Fibroblast of skin of right quadriceps (primary cell): ENCODE measurements around the gene PADI4.

Source experiments
- DNase-seq: peaks from one replicate; pipeline ENCODE4 v3.0.0-alpha.2; 2013

PADI4 gene

GRCh38 chr1:17287130-17287776, 20.7 kb upstream of the PADI4 start:
- DNase-seq = peak; percentile 76

GRCh38 chr1:17289721-17290120, 18.3 kb upstream of the PADI4 start:
- peak; percentile 58 for DNase-seq

DNA sequence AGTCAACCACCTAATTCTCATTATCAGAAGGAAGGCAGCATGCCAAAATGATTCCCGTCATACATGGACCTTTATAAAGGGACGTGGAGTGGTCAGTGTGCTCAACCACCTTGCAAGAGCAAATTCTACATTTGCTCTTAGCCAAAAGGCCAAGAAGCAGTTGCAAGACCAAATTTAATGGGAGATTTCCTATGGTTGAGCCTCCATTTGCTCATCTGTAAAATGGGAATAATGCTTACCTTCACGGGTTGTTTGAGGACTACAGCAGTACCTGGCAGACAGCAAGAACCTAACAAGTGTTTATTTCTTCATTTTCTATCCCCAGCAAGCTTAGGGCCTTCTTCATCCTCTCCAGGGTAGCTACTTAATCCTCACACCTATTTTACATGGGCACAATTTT, 17.4 kb upstream of the PADI4 start:
- no peak for DNase-seq

DNA sequence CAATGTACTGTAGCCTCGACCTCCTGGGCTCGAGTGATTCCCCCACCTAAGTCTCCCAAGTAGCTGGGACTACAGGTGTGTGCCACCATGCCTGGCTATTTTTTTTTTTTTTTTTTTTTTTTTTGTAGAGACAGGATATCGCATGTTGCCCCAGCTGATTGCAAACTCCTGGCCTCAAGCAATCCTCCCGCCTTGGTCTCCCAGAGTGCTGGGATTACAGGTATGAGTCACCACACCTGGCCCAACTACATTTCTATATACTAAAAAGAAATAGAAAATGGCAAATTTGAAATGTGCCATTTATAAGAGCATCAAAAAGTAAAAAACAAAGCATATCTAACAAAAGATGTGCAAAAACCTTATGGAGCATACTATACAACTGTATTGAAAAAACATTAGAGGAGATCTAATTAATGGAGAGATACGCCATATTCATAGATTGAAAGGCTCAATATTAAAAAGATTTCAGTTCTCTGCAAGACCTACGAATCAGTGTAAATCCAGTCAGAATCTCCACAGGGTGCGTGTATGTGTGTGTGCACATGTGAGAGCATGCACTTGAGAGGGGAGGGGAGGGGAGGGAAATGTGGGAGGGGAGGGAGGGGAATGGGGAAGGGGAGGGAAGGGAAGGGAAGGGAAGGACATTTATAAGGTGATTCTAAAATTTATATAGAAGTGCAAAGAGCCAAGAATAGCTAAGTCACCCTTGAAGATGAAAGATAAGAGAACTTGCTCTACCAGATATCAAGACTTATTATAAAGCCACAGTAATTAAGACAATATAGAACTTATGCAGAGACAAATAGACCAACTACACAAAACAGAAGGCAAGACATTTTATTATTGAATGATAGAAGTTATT, 15.5 kb upstream of the PADI4 start:
- no peak for DNase-seq

- DNase-seq = no peak
Measured at GRCh38 chr1:17293681-17294425, 14.1 kb upstream of the PADI4 start.

DNA sequence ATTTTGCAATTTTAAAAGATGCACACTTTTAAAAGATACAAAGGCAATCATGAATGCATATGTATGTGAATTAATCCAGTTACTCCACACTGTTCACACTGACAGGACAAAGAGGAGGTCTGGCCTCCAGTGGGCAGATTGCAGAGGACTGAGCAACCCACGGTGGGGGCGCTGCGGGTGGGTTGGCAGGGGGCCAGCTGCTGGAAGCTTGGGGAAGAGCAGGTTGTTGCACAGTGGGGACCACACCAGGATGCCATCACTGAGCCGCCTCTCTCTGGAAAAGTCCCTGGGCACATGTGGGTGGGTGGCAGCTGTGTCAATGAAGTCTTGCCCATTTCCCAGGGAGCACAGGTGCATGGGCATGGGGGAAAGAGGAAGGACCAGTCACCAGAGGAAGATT, 12.7 kb upstream of the PADI4 start:
- no peak for DNase-seq

DNA sequence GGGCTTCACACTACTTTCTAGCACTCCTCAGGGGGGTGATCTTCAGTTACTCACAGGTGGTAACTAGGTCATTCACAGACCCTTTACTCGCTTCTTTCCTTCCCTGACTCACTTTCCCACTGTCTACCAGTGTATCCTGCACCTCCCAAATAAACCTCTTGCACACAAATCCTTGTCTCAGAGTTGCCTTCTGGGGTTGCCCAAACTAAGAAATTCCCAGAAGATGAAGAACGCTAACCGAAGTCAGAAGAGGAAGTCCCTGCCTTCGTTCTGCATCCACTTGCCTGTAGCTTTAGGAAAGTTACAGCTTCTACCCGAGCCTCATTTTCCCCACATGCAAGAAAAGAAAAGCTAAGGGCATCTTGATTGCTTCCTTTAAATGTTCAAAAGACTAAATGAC, 11.9 kb upstream of the PADI4 start:
- DNase-seq = no peak

GRCh38 chr1:17297991-17298390, 10.0 kb upstream of the PADI4 start:
- DNase-seq = no peak

GRCh38 chr1:17301767-17302166, 6.2 kb upstream of the PADI4 start:
- no peak for DNase-seq

DNA sequence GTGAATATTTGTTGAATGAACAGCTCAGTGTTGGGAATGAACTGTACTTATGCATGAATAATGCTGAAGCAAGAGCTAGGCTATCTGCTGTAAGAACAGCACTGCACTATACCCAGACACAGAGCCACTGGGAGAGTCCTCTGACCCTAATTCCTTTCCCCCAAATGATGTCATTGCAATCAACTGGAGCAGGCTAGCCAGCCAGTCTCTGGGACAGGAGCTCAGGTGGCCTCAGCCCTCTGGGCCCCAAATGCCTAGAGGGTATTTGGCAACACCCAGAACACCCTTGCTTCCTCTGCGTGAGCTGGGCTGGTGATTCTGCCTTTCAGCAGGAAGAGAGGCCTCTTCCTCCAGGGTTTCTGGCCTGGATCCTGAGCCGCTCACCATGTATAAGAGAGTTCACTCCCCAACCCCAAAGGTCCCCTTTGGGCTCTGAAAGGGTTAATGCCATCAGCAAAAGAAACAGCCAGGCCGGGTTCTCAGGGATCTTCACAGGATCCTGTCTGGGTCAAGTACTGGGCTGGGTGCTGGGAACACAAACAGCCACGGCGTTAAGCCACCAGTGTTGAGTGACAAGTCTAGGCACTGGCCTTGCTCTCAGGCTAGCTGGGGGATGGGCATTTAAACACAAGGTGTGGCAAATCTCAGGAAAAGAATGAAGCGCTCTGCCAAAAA, 3.7 kb upstream of the PADI4 start:
- DNase-seq = no peak

DNA sequence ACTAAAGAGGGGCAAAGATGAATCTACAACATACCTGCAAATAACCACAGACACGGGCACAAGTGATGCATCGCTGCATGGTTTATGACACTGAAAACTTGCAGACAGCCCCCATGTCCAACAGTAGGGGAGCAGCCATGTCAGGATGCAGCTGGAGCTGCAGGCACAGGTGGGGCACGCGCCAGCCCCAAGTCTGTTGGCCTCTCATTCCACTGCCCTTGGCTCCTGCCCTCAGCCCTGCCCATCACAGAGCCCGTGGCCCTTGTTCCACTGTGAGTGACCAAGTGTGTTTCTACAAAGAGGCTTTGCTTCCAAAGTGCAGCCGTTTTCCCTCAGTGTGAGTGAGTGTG, 3.2 kb upstream of the PADI4 start:
- DNase-seq = no peak

DNA sequence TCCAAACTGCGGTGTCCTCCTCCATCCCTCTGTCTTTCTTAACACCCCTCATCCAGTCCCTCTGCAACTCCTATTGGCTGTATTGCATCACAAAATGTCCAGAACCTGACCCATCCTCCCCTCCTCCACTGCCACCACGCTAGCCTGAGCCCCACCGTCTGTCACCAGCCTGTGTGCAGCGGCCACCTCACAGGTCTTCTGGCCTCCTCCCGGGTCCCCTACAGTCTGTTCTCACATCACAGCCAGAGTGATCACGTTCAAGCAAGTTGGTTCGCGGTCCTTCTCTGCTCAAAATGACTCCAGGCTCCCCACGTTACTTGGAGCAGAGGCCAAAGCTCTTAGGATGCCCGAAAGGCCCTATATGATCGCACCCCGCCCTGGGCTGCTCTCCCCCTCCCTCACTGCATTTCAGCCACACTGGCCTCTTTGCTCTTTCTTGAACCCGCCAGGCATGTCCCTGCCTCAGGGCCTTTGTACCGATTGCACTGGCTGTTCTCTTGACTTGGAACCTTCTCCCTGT, 2.4 kb upstream of the PADI4 start:
- DNase-seq = no peak

DNA sequence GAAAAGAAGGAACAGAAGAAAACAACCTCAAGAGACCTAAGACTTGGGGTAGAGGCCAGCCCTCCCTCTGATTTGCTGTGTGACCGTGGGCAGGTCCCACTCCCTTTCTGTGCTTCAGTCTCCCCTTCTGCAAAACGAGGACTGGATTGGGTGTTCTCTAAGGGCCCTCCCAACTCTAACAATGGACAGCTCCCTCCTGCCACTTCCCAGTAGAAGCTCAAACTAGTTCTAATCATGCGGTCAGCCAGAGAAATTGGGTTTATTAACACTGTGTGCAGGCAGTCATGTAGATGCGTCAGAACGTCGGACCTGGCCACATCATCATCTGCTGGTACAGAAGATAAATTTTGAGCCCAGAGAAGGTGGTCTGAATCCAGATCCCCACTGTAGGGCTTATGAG, 1.6 kb upstream of the PADI4 start:
- no peak for DNase-seq

DNA sequence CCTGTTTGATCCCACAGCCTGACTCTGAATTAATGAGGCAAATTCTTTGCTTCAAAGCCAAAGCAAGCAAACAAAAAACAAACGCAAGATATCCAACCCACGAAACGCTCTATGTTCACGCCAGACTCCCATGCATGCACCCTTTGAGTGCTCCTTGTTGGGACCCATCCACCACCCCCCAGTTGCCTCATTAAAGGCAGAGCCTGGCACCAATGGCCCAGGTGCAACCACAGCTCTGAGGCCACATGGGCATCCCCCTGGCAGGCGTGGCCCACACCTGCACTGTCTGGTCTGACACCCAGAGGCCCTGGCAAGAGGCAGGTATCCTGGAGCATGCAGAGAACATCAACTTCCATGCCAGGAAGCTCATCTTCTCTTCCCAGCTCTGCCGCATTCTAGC, 1.1 kb upstream of the PADI4 start:
- DNase-seq = no peak

DNA sequence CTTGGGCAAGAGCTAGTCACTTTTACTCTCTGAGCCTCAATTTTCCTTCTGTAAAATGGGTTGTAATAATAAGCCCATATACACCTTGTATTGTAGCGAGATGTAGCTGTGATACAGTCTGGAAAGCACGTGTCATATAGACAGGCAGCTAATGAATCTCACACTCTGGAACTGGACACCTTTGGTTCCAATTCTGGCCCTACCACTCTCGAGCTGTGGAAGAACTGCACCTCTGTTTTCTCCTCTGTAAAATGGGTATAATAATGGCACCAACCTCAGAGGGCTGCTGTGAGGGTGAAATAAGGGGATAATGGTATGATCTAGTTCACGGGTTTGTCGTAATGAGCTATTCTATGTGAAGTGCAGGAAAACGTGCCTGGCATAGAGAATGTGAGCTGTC, 668 bp upstream of the PADI4 start:
- no peak for DNase-seq

DNA sequence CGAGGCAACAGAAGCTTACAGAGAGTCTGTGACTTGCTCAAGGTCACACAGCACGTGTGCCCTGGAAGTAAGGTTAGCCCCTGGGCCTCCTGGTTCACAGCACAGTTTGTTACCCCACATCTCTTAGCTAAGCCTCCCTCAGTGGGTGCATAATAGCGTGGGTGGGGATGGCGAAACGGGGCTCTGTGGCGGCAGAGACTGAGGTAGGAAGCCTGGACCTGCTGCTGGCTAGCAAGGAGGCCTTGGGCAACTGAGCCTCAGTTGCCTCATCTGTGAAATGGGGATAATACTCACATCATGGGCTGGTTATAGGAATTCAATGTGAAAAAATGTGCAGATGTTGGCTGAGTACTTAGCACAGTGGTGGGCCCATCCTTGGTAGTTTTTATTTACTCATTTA, 596 bp downstream of the PADI4 start:
- no peak for DNase-seq

DNA sequence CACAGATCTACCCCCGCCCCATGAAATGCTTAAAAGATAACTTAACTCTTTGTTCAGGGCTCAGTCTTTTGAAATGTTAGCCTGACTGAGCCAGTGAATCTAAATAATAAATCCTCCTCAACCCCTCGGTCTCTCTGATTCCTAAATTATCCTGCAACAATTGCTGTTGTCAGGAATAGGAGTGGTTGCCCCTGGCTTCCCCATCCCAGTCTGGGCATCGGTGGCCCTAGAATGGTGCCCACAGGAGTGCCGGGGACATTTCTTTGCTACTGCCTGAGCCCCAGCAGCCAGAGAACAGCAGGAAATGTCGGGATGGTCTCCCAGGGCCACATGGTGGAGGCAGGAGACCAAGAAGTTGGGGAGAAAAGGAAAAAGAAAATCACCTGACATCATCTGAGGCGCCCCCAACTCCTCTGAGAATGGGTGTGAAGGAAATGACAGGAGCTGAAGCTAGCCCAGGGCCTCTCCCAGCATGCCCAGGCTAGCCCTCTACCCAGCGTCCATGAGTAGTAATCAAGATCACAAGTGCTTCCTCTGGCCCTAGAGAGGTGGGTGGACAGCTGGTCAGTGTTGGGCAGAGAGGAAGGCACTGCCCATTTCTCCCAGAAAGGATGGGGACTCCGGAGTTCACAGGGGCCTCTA, 1.6 kb downstream of the PADI4 start:
- no peak for DNase-seq

DNA sequence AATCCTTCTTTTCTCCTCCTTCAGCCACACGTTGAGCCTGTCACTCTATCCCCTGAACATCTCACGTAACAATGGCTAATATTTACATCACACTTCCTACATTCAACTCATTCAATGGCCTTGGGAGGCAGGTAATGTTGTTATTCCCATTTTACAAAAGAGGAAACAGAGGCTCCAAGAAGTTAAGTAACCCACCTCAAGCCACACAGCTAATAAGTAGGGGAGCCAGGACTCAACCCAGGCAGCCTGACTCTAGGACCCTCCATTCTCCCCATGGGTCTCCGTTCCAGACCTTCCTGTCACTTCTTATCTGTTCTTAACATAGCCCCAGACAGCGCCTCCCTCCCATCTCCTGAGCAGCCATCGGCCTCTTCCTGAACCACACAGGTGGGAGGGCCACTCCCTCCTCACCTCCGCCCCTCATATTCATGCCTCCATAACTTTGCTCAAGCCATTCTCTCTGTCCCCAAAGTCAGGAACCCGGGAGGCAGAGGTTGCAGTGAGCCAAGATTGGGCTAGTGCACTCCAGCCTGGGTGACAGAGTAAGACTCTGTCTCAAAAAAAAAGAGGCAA, 2.2 kb downstream of the PADI4 start:
- DNase-seq = no peak

GRCh38 chr1:17313530-17314309, 5.7 kb downstream of the PADI4 start:
- no peak for DNase-seq

DNA sequence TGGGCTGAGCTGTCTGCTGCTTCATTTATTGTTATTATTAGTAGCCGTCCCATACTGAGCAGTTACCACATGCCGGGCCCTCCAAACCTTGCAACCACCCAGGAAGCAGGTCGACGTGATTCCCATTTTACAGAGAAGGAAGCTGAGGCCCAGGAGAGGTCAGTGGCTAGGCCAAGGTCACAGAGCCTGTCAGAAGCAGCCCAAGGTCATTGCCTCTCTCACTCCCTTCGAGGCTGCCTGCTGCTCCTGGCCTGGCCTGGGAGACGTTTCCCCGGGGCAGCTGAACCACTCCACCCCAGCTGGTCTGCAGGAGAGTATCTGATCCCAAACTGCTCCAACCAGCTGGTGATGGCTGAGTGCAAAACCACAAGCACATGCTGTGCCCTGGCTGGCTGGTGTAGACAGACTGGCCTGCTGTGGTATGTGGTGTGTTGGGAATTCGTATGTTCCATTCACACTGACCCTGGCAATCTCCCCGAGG, 6.5 kb downstream of the PADI4 start:
- no peak for DNase-seq

GRCh38 chr1:17315542-17316130, 7.6 kb downstream of the PADI4 start:
- no peak for DNase-seq
